Urothelium cell line (cell line): ENCODE measurements around the gene AIM2.

Experiments
- DNase-seq: peaks from one replicate; pipeline ENCODE4 v3.0.0; 2011; ENCODE audit warnings: low spot score, mixed read lengths
- FAIRE-seq: peaks from 2 replicates; lab custom pipeline; 2011; peaks lifted over from hg19 to GRCh38; lab: Jason Lieb, UNC

The AIM2 gene

GRCh38 chr1:159025043-159025442 lies 51.5 kb downstream of the AIM2 start:
- DNase-seq (no peak), FAIRE-seq (no peak)

GRCh38 chr1:159023723-159024122 lies 52.8 kb downstream of the AIM2 start:
- DNase-seq (no peak), FAIRE-seq (no peak)

- FAIRE-seq (no peak), DNase-seq (peak; percentile 73)
Observed at GRCh38 chr1:159015440-159015909, 61.1 kb downstream of the AIM2 start.

GRCh38 chr1:159014851-159015250 lies 61.7 kb downstream of the AIM2 start:
- FAIRE-seq (no peak), DNase-seq (no peak)

GRCh38 chr1:159014003-159014571 lies 62.5 kb downstream of the AIM2 start:
- DNase-seq (no peak), FAIRE-seq (no peak)

- no peak for FAIRE-seq
- DNase-seq, result no peak
Observed at GRCh38 chr1:159012495-159012894, 64.1 kb downstream of the AIM2 start.
